Testis (tissue), 2 donors: ENCODE measurements around the gene IFT52.

Experiments used
- POLR2A ChIP-seq: fragments of 450-650 bp; IDR thresholded peaks from one replicate; pipeline ENCODE4 v1.6.1; 2017; ENCODE audit warnings: antibody characterized with exemption, mild to moderate bottlenecking, moderate library complexity
- TF ChIP-seq, protein P1 (sequence below), 3 experiments: fragments of 450-650 bp in 2 of 3; fragments of 200-600 bp in 1 of 3; sonication (generic) in 1 of 3; IDR thresholded peaks; one replicate each; pipeline ENCODE4 v1.5.1; 2016 to 2019; ENCODE audit warnings: antibody characterized with exemption in 3 of 3, mild to moderate bottlenecking in 2 of 3, moderate library complexity in 1 of 3

DNA sequence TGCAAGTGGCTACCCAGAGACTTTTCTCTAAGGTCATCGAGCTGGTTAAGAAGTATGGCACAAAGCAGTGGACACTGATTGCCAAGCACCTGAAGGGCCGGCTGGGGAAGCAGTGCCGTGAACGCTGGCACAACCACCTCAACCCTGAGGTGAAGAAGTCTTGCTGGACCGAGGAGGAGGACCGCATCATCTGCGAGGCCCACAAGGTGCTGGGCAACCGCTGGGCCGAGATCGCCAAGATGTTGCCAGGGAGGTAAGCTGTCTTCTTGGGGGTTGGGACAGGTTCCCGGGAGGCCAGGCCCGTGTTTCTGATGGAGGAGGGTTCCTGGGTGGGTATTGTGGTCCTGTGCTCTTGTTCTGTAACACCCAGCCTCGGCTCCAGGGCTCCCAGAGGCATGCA lies 96.1 kb downstream of the IFT52 start:
- TF ChIP-seq, protein P1, sequence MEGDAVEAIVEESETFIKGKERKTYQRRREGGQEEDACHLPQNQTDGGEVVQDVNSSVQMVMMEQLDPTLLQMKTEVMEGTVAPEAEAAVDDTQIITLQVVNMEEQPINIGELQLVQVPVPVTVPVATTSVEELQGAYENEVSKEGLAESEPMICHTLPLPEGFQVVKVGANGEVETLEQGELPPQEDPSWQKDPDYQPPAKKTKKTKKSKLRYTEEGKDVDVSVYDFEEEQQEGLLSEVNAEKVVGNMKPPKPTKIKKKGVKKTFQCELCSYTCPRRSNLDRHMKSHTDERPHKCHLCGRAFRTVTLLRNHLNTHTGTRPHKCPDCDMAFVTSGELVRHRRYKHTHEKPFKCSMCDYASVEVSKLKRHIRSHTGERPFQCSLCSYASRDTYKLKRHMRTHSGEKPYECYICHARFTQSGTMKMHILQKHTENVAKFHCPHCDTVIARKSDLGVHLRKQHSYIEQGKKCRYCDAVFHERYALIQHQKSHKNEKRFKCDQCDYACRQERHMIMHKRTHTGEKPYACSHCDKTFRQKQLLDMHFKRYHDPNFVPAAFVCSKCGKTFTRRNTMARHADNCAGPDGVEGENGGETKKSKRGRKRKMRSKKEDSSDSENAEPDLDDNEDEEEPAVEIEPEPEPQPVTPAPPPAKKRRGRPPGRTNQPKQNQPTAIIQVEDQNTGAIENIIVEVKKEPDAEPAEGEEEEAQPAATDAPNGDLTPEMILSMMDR (IDR thresholded peaks at IDR 0.05), result no peak
- no peak for TF ChIP-seq POLR2A
